Upper lobe of right lung (tissue), 1 donor: Measurements from ENCODE around the gene TMEM61. TPM values are rescaled to one million over a fixed set of nuclear protein-coding genes. Genes with fewer than 3 reads are reported as not detected.

Source experiments
- ATAC-seq: fragments of 200-7000 bp; cut with Tn5 transposase; one replicate; pipeline ENCODE4 v1.9.1; 2020; ENCODE audit warnings: mild to moderate bottlenecking, moderate library complexity
- DNase-seq: peaks from one replicate; pipeline ENCODE4 v3.0.0-alpha.2; 2020
- H3K27ac ChIP-seq: fragments of 200-600 bp; one replicate; pipeline ENCODE4 v1.8.0; 2022
- H3K27me3 ChIP-seq: fragments of 200-600 bp; one replicate; pipeline ENCODE4 v1.8.0; 2022; ENCODE audit warnings: mild to moderate bottlenecking
- H3K36me3 ChIP-seq: fragments of 200-600 bp; one replicate; pipeline ENCODE4 v1.8.0; 2022
- H3K4me1 ChIP-seq: fragments of 200-600 bp; one replicate; pipeline ENCODE4 v1.8.0; 2022
- H3K4me3 ChIP-seq: fragments of 200-600 bp; one replicate; pipeline ENCODE4 v1.8.0; 2022; ENCODE audit warnings: mild to moderate bottlenecking
- H3K9me3 ChIP-seq: fragments of 200-600 bp; one replicate; pipeline ENCODE4 v1.8.0; 2022
- CTCF ChIP-seq: fragments of 200-600 bp; IDR thresholded peaks from one replicate; pipeline ENCODE4 v1.8.0; 2022; ENCODE audit warnings: antibody characterized with exemption
- intact Hi-C: fragments of 100-400 bp; cut with DNase I; formaldehyde crosslinking; loops from one replicate; pipeline ENCODE4 v1.11.0; 2022
- total RNA-seq: library from RNA; stranded (reverse); fragmentation: NEBNext Ultra II Directional; extraction: Animal tissue kit (Norgen Biotek cat#: 25700); gene quantifications from one replicate; pipeline ENCODE4 v1.2.1, GENCODE V29; 2021
- donor health status: DM: no; HTN: yes; CAD: no; lungs with severe emphysema.

TMEM61 gene
- total RNA-seq, 1 donor from 2014 or later = 2.3 TPM

- intact Hi-C loops = loop anchor here (5.0 kb wide), 1 partner anchor 49 kb away; no protein-coding TSS in a partner anchor
- peaks cover 48% of the 10 kb centered on the region for H3K27me3 ChIP-seq
- DNase-seq = peak; percentile 89
- ATAC-seq = peak; percentile 92
- H3K9me3 ChIP-seq = no peaks in the 10 kb centered on the region
- peak; percentile 74 for TF ChIP-seq CTCF
- H3K4me3 ChIP-seq = no peak overlapping the region
- no peaks in the 10 kb centered on the region for H3K4me1 ChIP-seq
- no peaks in the 10 kb centered on the region for H3K36me3 ChIP-seq
- H3K27ac ChIP-seq = no peak overlapping the region
Measured at GRCh38 chr1:54996359-54996868, 16.0 kb downstream of the TMEM61 start.

- TF ChIP-seq CTCF = no peak
- no peaks in the 10 kb centered on the region for H3K36me3 ChIP-seq
- no peaks in the 10 kb centered on the region for H3K4me1 ChIP-seq
- no peak overlapping the region for H3K27ac ChIP-seq
- no peaks in the 10 kb centered on the region for H3K9me3 ChIP-seq
- DNase-seq = no peak
- ATAC-seq = peak; percentile 5
- peaks cover 53% of the 10 kb centered on the region for H3K27me3 ChIP-seq
- no peak overlapping the region for H3K4me3 ChIP-seq
- intact Hi-C loops = loop anchor here (5.0 kb wide), 1 partner anchor 50 kb away; no protein-coding TSS in a partner anchor
Measured at GRCh38 chr1:54996869-54997710, 16.7 kb downstream of the TMEM61 start.

GRCh38 chr1:54997711-54997986 is 17.2 kb downstream of the TMEM61 start:
- no peak overlapping the region for H3K27ac ChIP-seq
- intact Hi-C loops = loop anchor here (5.0 kb wide), 1 partner anchor 50 kb away; no protein-coding TSS in a partner anchor
- H3K4me3 ChIP-seq = no peak overlapping the region
- no peak for TF ChIP-seq CTCF
- H3K27me3 ChIP-seq = peaks cover 54% of the 10 kb centered on the region
- H3K9me3 ChIP-seq = no peaks in the 10 kb centered on the region
- no peaks in the 10 kb centered on the region for H3K36me3 ChIP-seq
- ATAC-seq (no peak), DNase-seq (no peak)
- H3K4me1 ChIP-seq = no peaks in the 10 kb centered on the region

- no peaks in the 10 kb centered on the region for H3K9me3 ChIP-seq
- no peak overlapping the region for H3K4me3 ChIP-seq
- H3K36me3 ChIP-seq = no peaks in the 10 kb centered on the region
- H3K4me1 ChIP-seq = no peaks in the 10 kb centered on the region
- H3K27ac ChIP-seq = no peak overlapping the region
- H3K27me3 ChIP-seq = peaks cover 54% of the 10 kb centered on the region
- intact Hi-C loops = loop anchor here (5.0 kb wide), 1 partner anchor 51 kb away; no protein-coding TSS in a partner anchor
- DNase-seq (no peak), ATAC-seq (no peak)
- no peak for TF ChIP-seq CTCF
Measured at GRCh38 chr1:54998100-54998499, 17.7 kb downstream of the TMEM61 start.

GRCh38 chr1:54998677-54999076 is 18.2 kb downstream of the TMEM61 start, which contains the start of gene BSND:
Gene BSND (plus strand): TSS chr1:54998933. CDS start chr1:54999187, 254 bp downstream.
- no peak for DNase-seq
- H3K4me3 ChIP-seq = no peak within 1 kb of the TSS
- intact Hi-C loops = loop anchor here (5.0 kb wide), 1 partner anchor 51 kb away; no protein-coding TSS in a partner anchor
- no peak for TF ChIP-seq CTCF
- peaks cover 54% of the 10 kb centered on the region for H3K27me3 ChIP-seq
- no peak within 1 kb of the TSS for H3K27ac ChIP-seq
- H3K9me3 ChIP-seq = no peaks in the 10 kb centered on the region
- no peak for ATAC-seq
- H3K36me3 ChIP-seq = no peaks in the 10 kb centered on the region
- H3K4me1 ChIP-seq = no peaks in the 10 kb centered on the region
